Astrocyte of the cerebellum (primary cell): ENCODE measurements around the gene RPL41.

ENCODE experiments used
- DNase-seq: peaks from one replicate; pipeline ENCODE4 v3.0.0-alpha.2; 2011; ENCODE audit warnings: low read depth
- H3K4me3 ChIP-seq: 2 replicates; pipeline ENCODE4 v1.5.1; 2011; ENCODE audit warnings: mild to moderate bottlenecking, low read depth, low read length, moderate library complexity
- in situ Hi-C: cut with HindIII; loops from 2 replicates; pipeline ENCODE4 v1.10.0; 2017; ENCODE audit warnings: low sequenced_read_pairs
- TF ChIP-seq, protein P1 (sequence below): IDR thresholded peaks from 2 replicates; pipeline ENCODE4 v1.5.1; 2012; ENCODE audit warnings: low read length, low read depth, moderate library complexity, mild to moderate bottlenecking; ENCODE audit errors: missing control alignments

The RPL41 gene

DNA sequence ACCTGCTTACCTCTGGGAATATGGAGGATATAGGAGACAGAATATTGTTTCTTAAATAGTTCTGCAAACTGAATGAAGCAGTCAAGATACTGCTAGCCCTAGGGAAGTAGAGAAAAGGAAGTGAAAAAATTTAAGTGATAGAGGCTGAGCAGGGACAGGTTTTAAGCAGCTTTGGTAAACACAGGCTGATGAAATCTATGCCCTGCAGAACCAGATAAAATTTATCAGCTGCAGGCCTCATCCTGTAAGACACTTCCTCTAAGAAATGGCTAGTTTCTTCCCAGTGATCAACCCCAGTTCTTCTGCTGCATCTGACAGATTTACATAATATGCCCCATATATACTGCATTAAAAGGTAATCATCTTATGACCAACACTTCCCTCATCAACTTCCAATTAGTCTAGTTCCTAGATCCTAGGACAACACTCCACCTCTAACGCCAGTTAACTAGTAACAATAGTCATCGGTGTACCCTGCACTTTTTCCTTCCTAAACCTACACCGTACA, 10.4 kb downstream of the RPL41 start:
- no peak overlapping the region for H3K4me3 ChIP-seq
- in situ Hi-C loops = loop anchor here (5.0 to 10.0 kb wide), 2 partner anchors 48 to 96 kb away; partner anchors contain the start of genes NABP2 and RNF41
- TF ChIP-seq, protein P1, sequence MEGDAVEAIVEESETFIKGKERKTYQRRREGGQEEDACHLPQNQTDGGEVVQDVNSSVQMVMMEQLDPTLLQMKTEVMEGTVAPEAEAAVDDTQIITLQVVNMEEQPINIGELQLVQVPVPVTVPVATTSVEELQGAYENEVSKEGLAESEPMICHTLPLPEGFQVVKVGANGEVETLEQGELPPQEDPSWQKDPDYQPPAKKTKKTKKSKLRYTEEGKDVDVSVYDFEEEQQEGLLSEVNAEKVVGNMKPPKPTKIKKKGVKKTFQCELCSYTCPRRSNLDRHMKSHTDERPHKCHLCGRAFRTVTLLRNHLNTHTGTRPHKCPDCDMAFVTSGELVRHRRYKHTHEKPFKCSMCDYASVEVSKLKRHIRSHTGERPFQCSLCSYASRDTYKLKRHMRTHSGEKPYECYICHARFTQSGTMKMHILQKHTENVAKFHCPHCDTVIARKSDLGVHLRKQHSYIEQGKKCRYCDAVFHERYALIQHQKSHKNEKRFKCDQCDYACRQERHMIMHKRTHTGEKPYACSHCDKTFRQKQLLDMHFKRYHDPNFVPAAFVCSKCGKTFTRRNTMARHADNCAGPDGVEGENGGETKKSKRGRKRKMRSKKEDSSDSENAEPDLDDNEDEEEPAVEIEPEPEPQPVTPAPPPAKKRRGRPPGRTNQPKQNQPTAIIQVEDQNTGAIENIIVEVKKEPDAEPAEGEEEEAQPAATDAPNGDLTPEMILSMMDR = no peak
- no peak for DNase-seq

DNA sequence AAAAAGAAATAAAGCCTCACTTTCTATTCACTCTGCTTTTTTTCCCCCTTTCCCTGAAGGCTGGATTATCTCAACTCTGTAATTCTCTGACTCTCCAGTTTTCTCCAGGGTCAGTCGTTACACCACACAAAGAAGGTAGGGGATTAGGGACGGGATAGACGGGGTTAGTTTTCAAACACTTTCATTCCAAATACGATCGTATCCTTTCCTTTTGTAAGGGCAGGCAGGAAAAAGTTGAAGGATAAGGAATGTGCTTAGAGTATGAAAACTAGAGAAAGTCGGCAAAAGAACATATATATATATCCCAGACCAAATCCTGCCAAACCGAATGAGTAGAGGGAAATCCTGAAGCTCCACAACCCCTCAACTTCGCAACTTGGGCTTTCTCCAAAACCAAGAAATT, 11.1 kb downstream of the RPL41 start:
- peak overlapping the region; percentile 38 for H3K4me3 ChIP-seq
- TF ChIP-seq, protein P1 = no peak
- in situ Hi-C loops = loop anchor here (5.0 to 10.0 kb wide), 2 partner anchors 47 to 95 kb away; partner anchors contain the start of genes NABP2 and RNF41
- no peak for DNase-seq

DNA sequence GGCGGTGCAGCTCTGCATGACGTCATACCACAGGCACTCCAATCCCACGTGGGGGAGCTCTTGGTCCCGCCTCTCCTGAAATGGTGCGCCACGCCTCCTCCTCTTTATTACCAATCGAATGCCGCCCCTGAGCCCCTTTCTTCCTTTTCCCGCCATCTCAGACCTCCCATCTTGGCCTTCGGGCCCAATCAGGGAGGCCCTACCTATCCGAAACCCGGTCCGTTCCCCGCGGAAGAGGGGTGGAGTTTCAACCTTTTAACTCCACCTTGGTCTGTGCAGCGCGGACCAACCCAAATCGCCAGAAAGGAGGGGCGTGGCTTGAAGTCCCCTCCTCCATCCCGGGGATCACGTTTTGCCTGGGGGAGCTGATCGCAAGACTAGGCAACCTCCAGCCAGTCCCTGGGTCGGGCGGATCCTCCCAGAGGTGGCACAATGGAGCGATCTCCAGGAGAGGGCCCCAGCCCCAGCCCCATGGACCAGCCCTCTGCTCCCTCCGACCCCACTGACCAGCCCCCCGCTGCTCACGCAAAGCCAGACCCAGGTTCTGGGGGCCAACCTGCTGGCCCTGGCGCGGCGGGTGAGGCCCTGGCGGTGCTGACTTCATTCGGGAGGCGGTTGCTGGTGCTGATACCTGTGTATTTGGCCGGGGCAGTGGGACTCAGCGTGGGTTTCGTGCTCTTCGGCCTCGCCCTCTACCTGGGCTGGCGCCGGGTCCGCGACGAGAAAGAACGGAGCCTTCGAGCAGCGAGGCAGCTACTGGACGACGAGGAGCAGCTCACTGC, 11.6 kb downstream of the RPL41 start, which contains the start of gene ESYT1:
Gene ESYT1 (plus strand): TSS at position 380 of the 782 bp plus-strand sequence. CDS start 53 bp downstream, at position 433.
- peak; percentile 100 for DNase-seq
- H3K4me3 ChIP-seq = peak within 1 kb of the TSS; percentile 92
- in situ Hi-C loops = loop anchor here (5.0 to 10.0 kb wide), 2 partner anchors 47 to 94 kb away; partner anchors contain the start of genes NABP2 and RNF41
- TF ChIP-seq, protein P1 = no peak

DNA sequence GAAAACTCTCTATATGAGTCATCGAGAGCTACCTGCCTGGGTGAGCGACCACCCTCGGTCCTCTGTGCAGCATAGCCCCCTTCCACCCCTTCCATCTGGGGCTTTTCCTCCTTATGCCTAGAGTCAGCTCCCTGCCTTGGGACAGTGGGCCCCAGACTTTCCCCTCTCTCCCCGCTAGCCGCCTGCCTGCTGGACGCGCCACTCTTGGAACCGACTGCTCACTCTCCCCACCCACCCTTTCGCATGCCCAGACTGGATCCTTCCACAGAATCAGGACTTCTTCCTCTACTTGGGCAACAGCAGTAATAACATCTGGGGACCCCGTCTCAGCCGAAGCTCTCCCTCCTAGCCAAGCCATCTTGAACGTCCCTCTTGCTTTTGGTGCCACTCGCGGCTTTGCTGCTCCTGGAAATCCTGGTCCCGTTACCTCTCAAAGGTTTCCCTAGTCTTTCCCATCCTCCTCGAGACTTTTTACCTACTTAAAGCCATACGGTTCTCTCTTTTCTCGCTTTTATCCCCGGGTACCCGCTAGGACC, 12.3 kb downstream of the RPL41 start:
- in situ Hi-C loops = loop anchor here (5.0 to 10.0 kb wide), 2 partner anchors 46 to 94 kb away; partner anchors contain the start of genes NABP2 and RNF41
- H3K4me3 ChIP-seq = peak overlapping the region; percentile 92
- TF ChIP-seq, protein P1 = no peak
- no peak for DNase-seq

DNA sequence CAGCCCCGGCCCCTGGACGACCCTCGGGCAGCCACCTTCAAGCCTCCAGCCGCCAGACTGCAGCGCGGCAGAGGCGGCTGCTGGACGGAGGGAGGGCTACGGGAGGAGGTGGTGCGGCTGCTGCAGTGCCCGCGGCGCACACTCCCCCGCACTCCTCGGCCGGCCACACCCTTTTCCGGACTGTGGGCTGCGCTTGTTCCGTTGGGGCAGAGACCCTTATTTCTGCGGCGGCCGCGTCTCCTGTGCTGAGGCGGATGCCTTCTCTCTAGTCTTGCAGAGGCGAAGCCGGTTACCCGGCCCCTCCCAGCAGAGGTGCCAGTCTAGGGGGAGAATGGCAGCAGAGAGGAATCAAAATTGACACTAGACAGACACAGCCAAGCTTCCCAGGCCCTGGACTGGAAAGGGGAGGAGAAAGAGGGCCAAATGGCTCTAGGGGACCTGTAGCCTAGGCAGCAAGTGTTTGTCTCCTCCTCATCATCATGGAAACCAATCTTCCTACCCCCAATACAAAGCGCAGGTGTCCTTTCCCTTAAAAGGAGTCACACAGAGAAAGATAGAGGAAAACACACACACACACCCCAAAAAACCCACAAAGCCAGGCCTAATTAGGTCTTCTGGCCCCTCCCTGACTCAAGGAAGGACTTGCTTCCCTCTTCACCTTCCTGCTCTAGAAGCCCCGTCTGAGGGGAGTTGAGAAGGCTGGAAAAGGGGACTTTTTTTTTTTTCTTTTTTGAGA, 12.9 kb downstream of the RPL41 start:
- in situ Hi-C loops = loop anchor here (5.0 to 10.0 kb wide), 2 partner anchors 45 to 93 kb away; partner anchors contain the start of genes NABP2 and RNF41
- DNase-seq = no peak
- peak overlapping the region; percentile 92 for H3K4me3 ChIP-seq
- TF ChIP-seq, protein P1 = no peak
